ENCODE data around the gene PLEKHA6. TPM values are rescaled to one million over a fixed set of nuclear protein-coding genes. Genes with fewer than 3 reads are reported as not detected.

Gene PLEKHA6
- total and polyA plus RNA-seq, 8 donors: 9.5 to 23.8 (median 15.0) TPM

- ATAC-seq (peak in 1 of 4 donors; percentile 8), DNase-seq (peak in 2 of 6 donors; percentile 33 to 51), FAIRE-seq (no peak)
- intact Hi-C loops (cut with DNase I): no loop called here
- Histone ChIP-seq H3K36me3 (no peaks in the 10 kb centered on the region), H3K9me3 (no peaks in the 10 kb centered on the region), H3K27ac (no peak within 1 kb of the TSS), H3K4me1 (no peaks in the 10 kb centered on the region), H3K27me3 (no peaks in the 10 kb centered on the region), H3K4me3 (no peak within 1 kb of the TSS)
- TF ChIP-seq CTCF (IDR thresholded peaks at IDR 0.05): no peak
- WGBS, 2 donors: 41 to 47% methylated on average over 18 of the region's 18 CpGs
Observed at GRCh38 chr1:204196068-204196795, 163.5 kb downstream of the PLEKHA6 start, which contains the start of gene KISS1. Gene KISS1, minus strand, starts transcription at chr1:204196491. Its CDS starts 3,615 bp downstream, at chr1:204192876.

DNA sequence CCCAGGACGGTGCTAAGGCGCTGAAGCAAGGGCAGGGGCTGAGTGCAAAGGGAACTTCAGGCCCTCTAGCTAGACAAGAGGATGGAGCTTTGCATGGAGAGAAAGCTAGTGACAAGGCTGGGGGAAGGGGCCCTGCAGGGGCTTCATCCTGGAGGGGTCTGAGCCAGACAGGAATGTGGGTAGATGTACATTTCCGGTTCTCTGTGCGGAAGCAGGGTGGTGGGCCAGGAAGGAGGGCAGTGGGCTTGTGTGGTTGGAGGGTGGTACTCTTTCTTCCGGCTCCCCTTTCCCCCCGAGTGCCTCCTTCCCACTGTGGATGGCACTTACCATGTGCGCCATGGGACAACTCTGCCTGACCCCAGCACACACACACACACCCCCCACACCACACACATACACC, 165.0 kb downstream of the PLEKHA6 start:
- ATAC-seq: no peak
- no peak for TF ChIP-seq CTCF (IDR thresholded peaks at IDR 0.05)
- Histone ChIP-seq H3K4me1 (no peaks in the 10 kb centered on the region), H3K27ac (no peak overlapping the region), H3K27me3 (no peaks in the 10 kb centered on the region), H3K9me3 (no peaks in the 10 kb centered on the region), H3K36me3 (no peaks in the 10 kb centered on the region), H3K4me3 (no peak overlapping the region)
- intact Hi-C loops (cut with DNase I): no loop called here
- DNase-seq: no peak
- no peak for FAIRE-seq
- WGBS, 2 donors: 73 to 85% methylated on average over 7 of the region's 7 CpGs

DNA sequence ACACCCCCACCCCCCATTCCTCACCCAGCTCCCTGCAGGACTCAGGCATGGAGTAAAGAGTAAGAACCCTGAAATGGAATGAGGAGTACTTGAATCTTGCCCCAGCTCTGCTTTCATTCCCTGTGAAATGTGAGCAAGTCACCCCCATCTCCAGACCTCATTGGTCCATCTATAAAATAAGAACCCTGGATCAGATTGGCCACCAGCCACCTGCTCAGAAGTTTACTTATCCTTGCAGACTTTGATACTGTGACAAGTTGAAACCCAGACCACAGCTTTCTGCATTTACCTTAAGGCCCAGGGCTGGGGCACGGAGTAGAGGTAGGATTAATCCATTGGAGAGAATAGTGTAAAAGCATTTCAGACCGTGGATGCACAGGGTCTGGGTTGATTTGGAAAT, 165.6 kb downstream of the PLEKHA6 start:
- ATAC-seq: no peak
- FAIRE-seq: no peak
- Histone ChIP-seq H3K27ac (no peak overlapping the region), H3K4me3 (no peak overlapping the region), H3K4me1 (no peaks in the 10 kb centered on the region), H3K36me3 (no peaks in the 10 kb centered on the region), H3K9me3 (no peaks in the 10 kb centered on the region), H3K27me3 (no peaks in the 10 kb centered on the region)
- TF ChIP-seq CTCF (IDR thresholded peaks at IDR 0.05): no peak
- WGBS, 2 donors: 51 to 58% methylated on average over 2 of the region's 2 CpGs
- DNase-seq: peak in 1 of 6 donors; percentile 5
- intact Hi-C loops (cut with DNase I): no loop called here

DNA sequence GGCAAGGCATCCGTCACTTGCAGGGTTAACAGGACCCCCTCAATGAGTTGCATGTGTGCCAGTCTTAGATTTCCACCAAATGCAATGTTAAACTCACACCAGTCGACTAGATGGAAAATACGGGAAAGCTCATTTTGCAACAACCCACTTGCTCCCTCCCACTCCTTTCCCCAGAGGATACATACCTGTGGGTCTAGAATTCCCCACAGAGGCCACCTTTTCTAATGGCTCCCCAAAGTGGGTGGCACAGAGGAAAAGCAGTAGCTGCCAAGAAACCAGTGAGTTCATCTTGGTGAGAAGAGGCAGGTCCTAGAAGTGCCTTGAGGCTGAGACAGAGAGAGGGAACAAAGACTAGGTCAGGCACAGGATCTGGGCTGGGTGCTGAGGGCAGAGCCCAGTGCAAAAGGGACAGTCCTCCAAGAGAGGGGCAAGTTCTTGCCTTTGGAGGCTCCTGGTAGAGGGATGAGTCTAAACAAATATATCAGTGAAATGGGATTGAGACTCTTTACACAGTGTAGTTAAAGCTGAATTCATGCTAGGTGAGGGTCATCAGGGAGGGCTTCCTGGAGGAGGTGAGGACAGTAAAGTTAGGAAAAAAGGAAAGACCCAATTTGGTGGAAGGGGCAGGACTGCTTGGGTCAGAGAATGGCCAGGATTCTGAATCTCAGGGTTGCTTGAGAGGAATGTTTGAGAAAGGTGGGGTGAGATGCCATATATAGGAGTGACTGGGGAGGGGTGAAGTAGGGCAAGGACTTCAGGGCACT, 167.0 kb downstream of the PLEKHA6 start:
- H3K27ac ChIP-seq: no peak overlapping the region
- no peaks in the 10 kb centered on the region for H3K4me1 ChIP-seq
- 81 to 96% methylated on average over 3 of the region's 3 CpGs for WGBS, 2 donors

More for the DNA sequence above, 167.0 kb downstream of the PLEKHA6 start:
- Histone ChIP-seq H3K36me3 (no peaks in the 10 kb centered on the region), H3K9me3 (no peaks in the 10 kb centered on the region), H3K27me3 (no peaks in the 10 kb centered on the region), H3K4me3 (no peak overlapping the region)
- no peak for TF ChIP-seq CTCF (IDR thresholded peaks at IDR 0.05)
- FAIRE-seq: no peak
- intact Hi-C loops (cut with DNase I): no loop called here
- no peak for DNase-seq
- no peak for ATAC-seq
